Body of pancreas (tissue), 4 donors: ENCODE data around the gene THUMPD1. TPM values are rescaled to one million over a fixed set of nuclear protein-coding genes. Genes with fewer than 3 reads are reported as not detected.
A peak's percentile ranks its signal among the peaks of the same experiment; 100 is the strongest.

Source experiments
- ATAC-seq: fragments of 150-250 bp; one replicate; pipeline ENCODE4 v1.9.1; 2016
- DNase-seq, 4 donors: peaks; one replicate each; pipeline ENCODE4 v3.0.0-alpha.2; 2019
- H3K27ac ChIP-seq, 4 donors: fragments of 200-600 bp; sonication (generic); 1 replicate in 3 of 4; 2 replicates in 1 of 4; pipeline versions ENCODE4 v1.5.1 to v1.6.1; 2016 to 2019; ENCODE audit warnings: mild to moderate bottlenecking in 1 of 4, mixed read lengths in 1 of 4, moderate library complexity in 1 of 4
- H3K27me3 ChIP-seq, 2 donors: fragments of 200-600 bp; sonication (generic); one replicate each; pipeline ENCODE4 v1.6.0; 2016; ENCODE audit warnings: mild to moderate bottlenecking in 1 of 2
- H3K36me3 ChIP-seq, 2 donors: fragments of 200-600 bp; sonication (generic); replicated peaks in 1 of 2; 2 replicates each; pipeline ENCODE4 v1.5.1; 2016; ENCODE audit warnings: low read depth in 2 of 2; ENCODE audit not compliant: insufficient read depth in 1 of 2
- H3K4me1 ChIP-seq: fragments of 200-600 bp; sonication (generic); one replicate; pipeline ENCODE4 v1.6.0; 2016
- H3K4me3 ChIP-seq, 2 donors: fragments of 200-600 bp; sonication (generic); 1 replicate in 1 of 2; 2 replicates in 1 of 2; pipeline ENCODE4 v1.5.1; 2016 to 2019
- H3K9me3 ChIP-seq, 3 donors: fragments of 200-600 bp; sonication (generic); 1 replicate in 2 of 3; 2 replicates in 1 of 3; pipeline ENCODE4 v1.5.1; 2016
- POLR2A ChIP-seq, 3 donors: fragments of 450-650 bp; IDR thresholded peaks; one replicate each; pipeline ENCODE4 v1.6.1; 2016; ENCODE audit warnings: antibody characterized with exemption in 3 of 3, mild to moderate bottlenecking in 2 of 3
- WGBS, 2 donors: methylation state at CpG; one replicate each; pipeline ENCODE4 v1.1.5; 2017; 5-methylcytosine and 5-hydroxymethylcytosine counted together
- intact Hi-C: fragments of 100-400 bp; cut with DNase I; formaldehyde crosslinking; loops from one replicate; pipeline ENCODE4 v1.15.1; 2023
- total RNA-seq, 2 donors: library from RNA; depleted of rRNA; stranded (reverse); fragments of >200 nt; gene quantifications; one replicate each; pipeline ENCODE4 v1.1.0, GENCODE V29; 2016
- TF ChIP-seq, protein P1 (sequence below), 7 experiments: fragments of 450-650 bp in 4 of 7; fragments of 200-600 bp in 3 of 7; sonication (generic) in 3 of 7; IDR thresholded peaks; one replicate each; pipeline ENCODE4 v1.5.1; 2016 to 2019; ENCODE audit warnings: antibody characterized with exemption in 7 of 7

The THUMPD1 gene
- total RNA-seq, 2 donors from 2014 or later = 25.1 to 34.8 TPM

DNA sequence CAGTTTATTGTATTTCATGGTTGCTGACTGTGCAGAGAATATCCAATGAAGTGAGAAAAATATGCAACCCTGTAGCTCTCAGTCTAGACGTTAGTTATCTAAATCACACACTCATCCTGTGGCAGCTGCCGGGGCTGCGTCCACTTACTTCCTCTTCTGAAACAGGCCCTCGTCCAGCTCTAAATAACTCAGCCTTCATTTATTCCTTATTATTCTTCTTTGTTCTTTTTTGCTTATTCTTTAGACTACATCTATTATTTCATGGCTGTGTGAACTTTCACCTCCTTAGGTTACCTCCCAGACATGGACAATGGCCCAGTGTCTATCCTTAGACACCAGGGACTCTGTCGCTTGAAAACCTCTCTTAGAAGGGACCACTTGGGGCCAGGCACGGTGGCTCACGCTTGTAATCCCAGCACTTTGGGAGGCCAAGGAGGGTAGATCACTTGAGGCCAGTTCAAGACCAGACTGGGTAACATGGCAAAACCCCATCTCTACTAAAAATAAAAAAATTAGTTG is 3.4 kb upstream of the THUMPD1 start:
- WGBS, 2 donors = 65 to 74% methylated on average over 7 of the region's 7 CpGs
- no peaks in the 10 kb centered on the region for H3K36me3 ChIP-seq
- ATAC-seq = no peak
- DNase-seq = peak in 1 of 4 donors; percentile 21
- TF ChIP-seq, protein P1, sequence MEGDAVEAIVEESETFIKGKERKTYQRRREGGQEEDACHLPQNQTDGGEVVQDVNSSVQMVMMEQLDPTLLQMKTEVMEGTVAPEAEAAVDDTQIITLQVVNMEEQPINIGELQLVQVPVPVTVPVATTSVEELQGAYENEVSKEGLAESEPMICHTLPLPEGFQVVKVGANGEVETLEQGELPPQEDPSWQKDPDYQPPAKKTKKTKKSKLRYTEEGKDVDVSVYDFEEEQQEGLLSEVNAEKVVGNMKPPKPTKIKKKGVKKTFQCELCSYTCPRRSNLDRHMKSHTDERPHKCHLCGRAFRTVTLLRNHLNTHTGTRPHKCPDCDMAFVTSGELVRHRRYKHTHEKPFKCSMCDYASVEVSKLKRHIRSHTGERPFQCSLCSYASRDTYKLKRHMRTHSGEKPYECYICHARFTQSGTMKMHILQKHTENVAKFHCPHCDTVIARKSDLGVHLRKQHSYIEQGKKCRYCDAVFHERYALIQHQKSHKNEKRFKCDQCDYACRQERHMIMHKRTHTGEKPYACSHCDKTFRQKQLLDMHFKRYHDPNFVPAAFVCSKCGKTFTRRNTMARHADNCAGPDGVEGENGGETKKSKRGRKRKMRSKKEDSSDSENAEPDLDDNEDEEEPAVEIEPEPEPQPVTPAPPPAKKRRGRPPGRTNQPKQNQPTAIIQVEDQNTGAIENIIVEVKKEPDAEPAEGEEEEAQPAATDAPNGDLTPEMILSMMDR (IDR thresholded peaks at IDR 0.05) = no peak
- TF ChIP-seq POLR2A (IDR thresholded peaks at IDR 0.05) = no peak
- H3K27me3 ChIP-seq = no peaks in the 10 kb centered on the region
- H3K4me3 ChIP-seq = no peak overlapping the region
- peaks cover 0 to 13% (median 0%) of the 10 kb centered on the region in 3 donors for H3K9me3 ChIP-seq
- intact Hi-C loops = no loop called here
- H3K27ac ChIP-seq = no peak overlapping the region
- peaks cover 14% of the 10 kb centered on the region for H3K4me1 ChIP-seq

DNA sequence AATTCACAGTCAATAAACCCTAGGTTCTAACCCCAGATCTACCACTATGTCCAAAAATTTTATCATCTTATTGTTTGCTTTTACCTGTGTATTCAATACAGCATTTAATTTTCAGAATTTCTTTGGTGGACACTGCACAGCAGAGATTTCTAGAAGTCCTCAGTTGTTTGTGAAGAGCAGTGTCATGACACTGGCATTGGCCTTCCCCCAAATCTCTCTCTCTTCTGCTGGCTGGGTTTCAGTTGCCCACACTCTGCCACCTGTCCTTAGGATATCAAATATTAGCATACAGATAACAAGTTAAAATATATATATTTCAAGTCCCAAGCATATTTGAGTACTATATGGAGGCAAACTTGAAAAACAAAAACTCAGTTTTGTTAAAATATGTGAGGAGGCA is 2.0 kb upstream of the THUMPD1 start:
- peaks cover 0 to 13% (median 0%) of the 10 kb centered on the region in 3 donors for H3K9me3 ChIP-seq
- DNase-seq (no peak), ATAC-seq (no peak)
- peaks cover 28% of the 10 kb centered on the region for H3K4me1 ChIP-seq
- no peak overlapping the region for H3K27ac ChIP-seq
- no peak for TF ChIP-seq POLR2A (IDR thresholded peaks at IDR 0.05)
- TF ChIP-seq, protein P1 (IDR thresholded peaks at IDR 0.05) = no peak
- peaks cover 0 to 3% of the 10 kb centered on the region in 2 donors for H3K36me3 ChIP-seq
- intact Hi-C loops = no loop called here
- no peak overlapping the region for H3K4me3 ChIP-seq
- no peaks in the 10 kb centered on the region for H3K27me3 ChIP-seq

DNA sequence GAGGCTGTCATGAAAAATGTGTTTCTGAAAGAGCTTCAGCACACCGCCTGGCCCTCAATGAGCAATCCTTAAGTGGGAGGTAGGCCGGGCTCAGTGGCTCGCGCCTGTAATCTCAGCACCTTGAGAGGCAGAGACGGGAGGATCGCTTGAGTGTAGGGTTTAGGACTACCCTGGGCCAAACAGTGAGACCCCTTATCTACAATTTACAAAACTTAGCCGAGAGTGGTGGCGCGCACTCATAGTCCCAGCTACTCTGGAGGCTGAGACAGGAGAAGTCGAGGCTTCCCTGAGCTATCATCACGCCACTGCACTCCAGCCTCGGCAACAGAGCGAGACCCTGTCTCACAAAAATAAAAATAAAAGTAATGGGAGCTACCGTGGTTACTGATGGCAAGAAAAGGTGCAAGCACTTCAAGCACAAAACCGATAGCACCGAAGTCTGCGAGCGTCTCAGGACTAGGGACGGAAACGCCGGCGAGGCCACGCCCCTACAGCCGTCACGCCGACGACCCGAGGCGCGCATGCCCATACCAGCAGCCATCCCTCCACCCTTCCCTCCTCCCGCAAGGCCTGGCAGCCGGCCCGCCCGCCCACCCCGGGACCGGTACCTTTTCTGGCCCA is 607 bp downstream of the THUMPD1 start:
- intact Hi-C loops = no loop called here
- ATAC-seq = peak; percentile 88

DNA sequence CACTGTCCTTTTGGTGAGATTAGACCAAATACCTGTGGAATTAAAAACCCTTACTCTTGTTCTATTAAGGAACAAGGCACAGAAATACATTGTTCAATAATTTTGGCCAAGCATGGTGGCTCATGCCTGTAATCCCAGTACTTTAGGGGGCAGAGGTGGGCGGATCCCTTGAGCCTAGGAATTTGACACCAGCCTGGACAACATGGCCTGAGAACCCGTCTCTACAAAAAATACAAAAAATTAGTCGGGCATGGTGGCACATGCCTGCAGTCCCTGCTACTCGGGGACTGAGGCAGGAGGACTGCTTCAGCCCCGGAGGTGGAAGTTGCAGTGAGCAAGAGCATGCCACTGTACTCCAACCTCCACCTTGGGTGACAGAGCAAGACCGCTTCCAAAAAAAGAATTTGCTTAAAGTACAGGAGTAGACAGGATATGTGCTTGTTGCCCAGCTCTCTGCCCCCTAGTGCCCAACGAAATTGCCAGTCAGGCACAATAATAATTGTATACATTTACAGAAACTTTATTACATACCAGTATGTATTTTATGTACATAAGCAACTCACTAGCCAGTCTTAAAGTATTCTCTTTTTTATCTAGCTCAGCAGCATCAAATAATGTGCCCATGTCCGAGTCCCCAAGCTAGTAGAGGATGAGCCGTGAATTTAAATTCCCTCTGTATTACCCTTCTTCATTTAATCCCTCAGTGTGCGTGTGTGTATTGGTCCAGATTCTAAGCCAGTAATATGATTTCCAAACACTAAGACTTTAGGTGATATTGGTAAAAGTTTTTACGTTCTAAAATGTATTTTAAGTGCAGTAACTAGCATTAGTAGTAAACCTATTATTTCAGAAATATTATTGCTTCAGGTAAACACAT is 1.4 kb downstream of the THUMPD1 start:
- DNase-seq = peak; percentile 18 to 31 (median 21)
- TF ChIP-seq, protein P1 (IDR thresholded peaks at IDR 0.05) = peak in 6 of 7 experiments; percentile 15 to 41 (median 29)
- no peak for TF ChIP-seq POLR2A (IDR thresholded peaks at IDR 0.05)
- WGBS, 2 donors = 15 to 18% methylated on average over 11 of the region's 11 CpGs
- Histone ChIP-seq H3K27ac (peak overlapping the region; percentile 80 to 98 (median 92)), H3K4me1 (peaks cover 35% of the 10 kb centered on the region), H3K36me3 (peaks cover 12 to 14% of the 10 kb centered on the region in 2 donors), H3K4me3 (peak overlapping the region; percentile 93 to 100), H3K9me3 (peaks cover 0 to 4% (median 0%) of the 10 kb centered on the region in 3 donors), H3K27me3 (no peaks in the 10 kb centered on the region)
- intact Hi-C loops = no loop called here
- ATAC-seq = no peak

More for the DNA sequence above, 607 bp downstream of the THUMPD1 start:
- Histone ChIP-seq H3K4me3 (peak overlapping the region; percentile 93 to 100), H3K4me1 (peaks cover 32% of the 10 kb centered on the region), H3K9me3 (peaks cover 0 to 4% (median 0%) of the 10 kb centered on the region in 3 donors), H3K27me3 (no peaks in the 10 kb centered on the region), H3K27ac (peak overlapping the region; percentile 80 to 98 (median 92)), H3K36me3 (peaks cover 8 to 14% of the 10 kb centered on the region in 2 donors)
- 0 to 1% methylated on average over 14 to 31 of the region's 36 CpGs for WGBS, 2 donors
- TF ChIP-seq, protein P1 (IDR thresholded peaks at IDR 0.05) = no peak
- TF ChIP-seq POLR2A (IDR thresholded peaks at IDR 0.05) = peak in 1 of 3 donors; percentile 0
- DNase-seq = peak; percentile 91 to 93 (median 92)
